Trophoblast cell (in vitro differentiated cells and primary cell): Measurements from ENCODE around the gene POU5F1.

Experiments used
- DNase-seq, 2 donors: peaks; one replicate each; pipeline ENCODE4 v3.0.0-alpha.2; 2016
- H2AFZ ChIP-seq: 2 replicates; pipeline ENCODE4 v1.6.1; 2013; ENCODE audit warnings: low read length, moderate library complexity, mild to moderate bottlenecking; ENCODE audit not compliant: insufficient read depth, poor library complexity
- H2AK5ac ChIP-seq: 2 replicates; pipeline ENCODE4 v1.6.1; 2013; ENCODE audit warnings: mild to moderate bottlenecking, low read length
- H2BK120ac ChIP-seq: 2 replicates; pipeline ENCODE4 v1.6.1; 2013; ENCODE audit warnings: low read length, mild to moderate bottlenecking, moderate library complexity; ENCODE audit not compliant: insufficient read depth, poor library complexity
- H2BK12ac ChIP-seq: 2 replicates; pipeline ENCODE4 v1.6.1; 2013; ENCODE audit warnings: mild to moderate bottlenecking, low read length, moderate library complexity
- H2BK5ac ChIP-seq: 2 replicates; pipeline ENCODE4 v1.6.1; 2013; ENCODE audit warnings: low read length, low read depth, moderate library complexity, mild to moderate bottlenecking; ENCODE audit not compliant: poor library complexity
- H3K14ac ChIP-seq: 2 replicates; pipeline ENCODE4 v1.6.1; 2013; ENCODE audit warnings: mild to moderate bottlenecking, low read length
- H3K18ac ChIP-seq: 2 replicates; pipeline ENCODE4 v1.6.1; 2013; ENCODE audit warnings: mild to moderate bottlenecking, low read length
- H3K23ac ChIP-seq: 2 replicates; pipeline ENCODE4 v1.6.1; 2013; ENCODE audit warnings: low read length
- H3K27ac ChIP-seq: 2 replicates; pipeline ENCODE4 v1.5.1; 2013; ENCODE audit warnings: low read depth, mild to moderate bottlenecking, inconsistent platforms, low read length, moderate library complexity
- H3K27me3 ChIP-seq: 2 replicates; pipeline ENCODE4 v1.6.1; 2013; ENCODE audit warnings: inconsistent platforms, mild to moderate bottlenecking, low read length, moderate library complexity; ENCODE audit not compliant: insufficient read depth
- H3K36me3 ChIP-seq, 2 experiments: 1 replicate in 1 of 2; 2 replicates in 1 of 2; pipeline ENCODE4 v1.6.1; 2013; ENCODE audit warnings: low read length in 2 of 2, mild to moderate bottlenecking in 2 of 2, moderate library complexity in 1 of 2; ENCODE audit not compliant: insufficient read depth in 2 of 2, control insufficient read depth in 1 of 2
- H3K4ac ChIP-seq: 2 replicates; pipeline ENCODE4 v1.6.1; 2013; ENCODE audit warnings: low read depth, mild to moderate bottlenecking, low read length, moderate library complexity
- H3K4me1 ChIP-seq, 2 experiments: 1 replicate in 1 of 2; 2 replicates in 1 of 2; pipeline ENCODE4 v1.6.1; 2013; ENCODE audit warnings: low read length in 2 of 2, mild to moderate bottlenecking in 2 of 2, moderate library complexity in 1 of 2; ENCODE audit not compliant: insufficient read depth in 2 of 2, control insufficient read depth in 1 of 2
- H3K4me2 ChIP-seq: 2 replicates; pipeline ENCODE4 v1.6.1; 2013; ENCODE audit warnings: inconsistent platforms, mild to moderate bottlenecking, low read length, moderate library complexity
- H3K4me3 ChIP-seq: 2 replicates; pipeline ENCODE4 v1.5.1; 2013; ENCODE audit warnings: mild to moderate bottlenecking, low read depth, low read length, inconsistent platforms
- H3K79me1 ChIP-seq: one replicate; pipeline ENCODE4 v1.6.1; 2013; ENCODE audit warnings: low read length
- H3K79me2 ChIP-seq: 2 replicates; pipeline ENCODE4 v1.6.1; 2013; ENCODE audit warnings: low read length, mild to moderate bottlenecking; ENCODE audit not compliant: control insufficient read depth, insufficient read depth, poor library complexity
- H3K9ac ChIP-seq: 2 replicates; pipeline ENCODE4 v1.6.1; 2013; ENCODE audit warnings: mild to moderate bottlenecking, low read length
- H3K9me3 ChIP-seq: 2 replicates; pipeline ENCODE4 v1.6.1; 2013; ENCODE audit warnings: low read depth, mild to moderate bottlenecking, control low read depth, inconsistent platforms, low read length; ENCODE audit not compliant: insufficient read depth
- H4K12ac ChIP-seq: 2 replicates; pipeline ENCODE4 v1.6.1; 2013; ENCODE audit warnings: low read depth, mild to moderate bottlenecking, low read length, moderate library complexity
- H4K8ac ChIP-seq: 2 replicates; pipeline ENCODE4 v1.6.1; 2013; ENCODE audit warnings: low read depth, mild to moderate bottlenecking, low read length, moderate library complexity
- H4K91ac ChIP-seq: one replicate; pipeline ENCODE4 v1.6.1; 2013; ENCODE audit warnings: low read depth, mild to moderate bottlenecking, low read length, moderate library complexity
- WGBS: extraction: QIAGEN DNeasy Blood & Tissue Kit; methylation state at CpG from one replicate; pipeline ENCODE4 v1.1.7; 2013; ENCODE audit warnings: missing lambda C conversion rate; ENCODE audit not compliant: insufficient read length, insufficient coverage; ENCODE audit errors: extremely low coverage; 5-methylcytosine and 5-hydroxymethylcytosine counted together

The POU5F1 gene

DNA sequence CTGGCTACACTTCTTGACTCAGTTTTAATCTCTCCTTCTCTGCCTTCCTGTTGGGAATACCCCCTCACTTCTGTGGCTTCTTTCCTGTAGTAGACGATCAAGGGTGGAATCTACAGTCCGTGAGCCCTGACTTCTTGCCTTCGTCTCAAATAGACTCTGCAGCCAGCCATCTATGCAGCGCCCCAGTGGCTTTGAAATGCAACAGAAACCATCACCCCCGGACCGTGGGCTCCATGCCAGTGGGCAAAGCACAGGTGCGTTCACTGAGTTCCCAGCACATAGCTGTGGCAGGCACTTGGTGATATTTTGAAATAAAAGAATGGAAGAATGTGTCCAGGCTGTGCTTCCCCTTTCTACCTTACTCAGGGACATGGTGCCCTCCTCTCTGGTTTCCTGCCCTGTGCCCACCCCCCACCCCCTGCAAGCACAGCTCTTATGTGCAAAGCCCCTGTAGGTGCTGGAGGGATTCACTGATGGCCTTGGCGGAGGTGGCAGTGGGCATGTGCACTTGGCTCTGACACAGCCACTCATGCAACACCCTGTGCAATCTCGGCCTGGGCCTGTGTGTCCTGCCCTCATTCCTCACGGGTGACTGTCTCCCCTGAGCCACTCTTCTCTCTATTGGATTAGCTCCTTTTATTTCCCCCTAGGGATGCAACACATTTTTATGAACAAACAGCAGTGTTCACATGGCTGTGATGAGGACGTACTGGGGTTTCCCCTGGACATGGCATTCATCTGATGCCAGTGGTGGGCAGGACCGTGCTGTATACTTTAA lies 44.7 kb downstream of the POU5F1 start:
- Histone ChIP-seq H3K4me2 (no peak overlapping the region), H3K18ac (no peak overlapping the region), H2AFZ (no peak overlapping the region), H3K4ac (no peak overlapping the region), H2BK5ac (no peak overlapping the region), H3K9me3 (no peaks in the 10 kb centered on the region), H3K79me1 (no peaks in the 10 kb centered on the region), H2BK12ac (no peak overlapping the region), H3K36me3 (no peaks in the 10 kb centered on the region), H4K91ac (no peak overlapping the region), H3K79me2 (no peaks in the 10 kb centered on the region), H2BK120ac (no peak overlapping the region), H3K9ac (no peak overlapping the region), H3K27me3 (no peaks in the 10 kb centered on the region), H2AK5ac (no peak overlapping the region), H3K14ac (no peak overlapping the region), H3K4me3 (no peak overlapping the region), H4K12ac (no peak overlapping the region), H4K8ac (no peak overlapping the region), H3K23ac (no peak overlapping the region), H3K27ac (no peak overlapping the region), H3K4me1 (peaks cover 0 to 2% of the 10 kb centered on the region in 2 experiments)
- no CpG with 5 or more reads among the region's 12 CpGs for WGBS
- DNase-seq, result peak; percentile 16 to 24

DNA sequence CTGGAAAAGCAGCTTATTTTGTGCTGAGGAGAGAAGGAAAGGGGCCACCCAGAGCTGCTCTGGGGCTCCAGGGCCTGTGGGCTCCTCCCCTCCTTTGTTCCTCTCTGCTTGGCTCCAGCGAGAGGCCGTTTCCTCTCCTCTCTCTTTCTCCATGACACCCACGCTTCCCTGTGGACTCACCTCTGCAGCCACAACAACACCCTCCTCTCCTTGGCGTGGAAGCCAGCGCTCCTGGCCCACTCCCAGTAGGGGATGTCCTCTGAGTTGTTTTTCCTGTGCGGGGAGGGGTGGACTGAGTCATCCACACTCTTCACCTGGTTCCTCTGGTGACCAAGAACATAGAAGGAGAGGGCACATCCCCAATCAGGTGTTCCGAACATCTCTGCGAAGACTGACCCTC lies 45.3 kb downstream of the POU5F1 start:
- H3K79me2 ChIP-seq, result no peaks in the 10 kb centered on the region
- H2BK12ac ChIP-seq, result no peak overlapping the region
- DNase-seq, result no peak
- no peak overlapping the region for H2AFZ ChIP-seq
- H3K4me1 ChIP-seq, result peaks cover 0 to 2% of the 10 kb centered on the region in 2 experiments
- H2BK5ac ChIP-seq, result no peak overlapping the region
- no peaks in the 10 kb centered on the region for H3K27me3 ChIP-seq
- H3K4ac ChIP-seq, result no peak overlapping the region
- H2BK120ac ChIP-seq, result no peak overlapping the region
- H3K9ac ChIP-seq, result no peak overlapping the region
- H3K9me3 ChIP-seq, result no peaks in the 10 kb centered on the region
- H4K12ac ChIP-seq, result no peak overlapping the region
- H3K36me3 ChIP-seq, result no peaks in the 10 kb centered on the region
- no peak overlapping the region for H3K14ac ChIP-seq
- H3K27ac ChIP-seq, result no peak overlapping the region
- no peak overlapping the region for H3K18ac ChIP-seq
- no peak overlapping the region for H2AK5ac ChIP-seq
- no peak overlapping the region for H3K4me2 ChIP-seq
- no peak overlapping the region for H3K23ac ChIP-seq
- H3K4me3 ChIP-seq, result no peak overlapping the region
- no CpG with 5 or more reads among the region's 8 CpGs for WGBS
- no peak overlapping the region for H4K8ac ChIP-seq
- H3K79me1 ChIP-seq, result no peaks in the 10 kb centered on the region
- no peak overlapping the region for H4K91ac ChIP-seq

DNA sequence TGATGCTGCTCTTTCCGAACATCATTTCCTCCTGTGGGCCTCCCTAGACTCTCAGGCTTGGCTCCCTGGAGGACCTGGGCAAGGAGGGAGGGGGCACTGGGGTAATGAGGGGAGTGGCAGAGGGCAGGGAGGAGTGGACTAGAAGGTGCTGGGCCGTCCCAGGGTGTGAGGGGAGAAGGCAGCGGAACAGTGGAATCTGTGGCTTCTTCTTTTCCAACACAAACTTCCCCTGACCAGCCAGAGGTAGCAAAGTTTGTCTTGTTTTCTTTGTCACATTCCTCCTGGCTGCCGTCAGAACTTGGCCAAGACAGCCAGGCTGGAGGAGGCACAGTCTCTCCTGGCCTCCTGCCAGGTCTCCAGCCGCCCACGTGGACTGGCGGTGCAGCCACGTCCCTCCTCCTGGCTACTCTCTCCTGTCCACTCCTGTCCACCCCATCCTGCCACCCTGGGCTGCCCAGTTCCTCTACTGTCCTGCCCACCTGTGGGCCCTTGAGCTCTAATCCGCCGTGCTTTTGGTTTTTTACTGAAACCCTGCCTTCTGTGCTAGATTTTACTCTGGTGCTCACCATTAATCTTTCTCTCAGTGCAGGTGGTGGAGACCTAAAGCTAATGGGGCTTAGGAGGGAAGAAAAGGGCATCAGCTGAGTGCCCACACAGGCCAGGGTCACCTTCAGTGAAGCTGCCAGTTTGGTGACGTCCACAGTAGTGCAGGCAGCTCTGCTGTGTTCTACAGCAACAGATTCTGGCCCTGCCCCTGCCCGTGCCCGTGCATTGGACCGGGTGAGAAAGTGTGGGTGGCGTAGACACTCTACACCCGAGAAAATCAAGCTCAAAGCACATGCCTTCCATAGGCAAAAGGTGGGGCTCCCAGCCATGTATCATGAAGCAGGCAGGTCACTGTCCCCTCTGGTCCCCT lies 47.4 kb downstream of the POU5F1 start:
- no peak overlapping the region for H2AFZ ChIP-seq
- no peak overlapping the region for H2BK120ac ChIP-seq
- H3K27ac ChIP-seq, result no peak overlapping the region
- no peak overlapping the region for H3K18ac ChIP-seq
- peaks cover 0 to 2% of the 10 kb centered on the region in 2 experiments for H3K4me1 ChIP-seq
- H3K9me3 ChIP-seq, result no peaks in the 10 kb centered on the region
- no peaks in the 10 kb centered on the region for H3K36me3 ChIP-seq
- no peak overlapping the region for H3K4ac ChIP-seq
- no peak overlapping the region for H2AK5ac ChIP-seq
- no peak overlapping the region for H2BK12ac ChIP-seq
- H4K12ac ChIP-seq, result no peak overlapping the region
- peak in 1 of 2 donors; percentile 63 for DNase-seq
- no peak overlapping the region for H4K91ac ChIP-seq
- H4K8ac ChIP-seq, result no peak overlapping the region
- H3K4me2 ChIP-seq, result no peak overlapping the region
- H3K4me3 ChIP-seq, result no peak overlapping the region
- no peaks in the 10 kb centered on the region for H3K79me1 ChIP-seq
- H3K14ac ChIP-seq, result no peak overlapping the region
- H3K23ac ChIP-seq, result no peak overlapping the region
- H2BK5ac ChIP-seq, result no peak overlapping the region
- no peak overlapping the region for H3K9ac ChIP-seq
- WGBS, result no CpG with 5 or more reads among the region's 16 CpGs
- no peaks in the 10 kb centered on the region for H3K79me2 ChIP-seq
- H3K27me3 ChIP-seq, result no peaks in the 10 kb centered on the region

GRCh38 chr6:31121131-31121790 lies 49.2 kb downstream of the POU5F1 start:
- Histone ChIP-seq H3K14ac (no peak overlapping the region), H2BK120ac (no peak overlapping the region), H3K79me1 (no peaks in the 10 kb centered on the region), H2AFZ (no peak overlapping the region), H3K27me3 (no peaks in the 10 kb centered on the region), H4K91ac (no peak overlapping the region), H3K9me3 (peaks cover 1% of the 10 kb centered on the region), H3K27ac (no peak overlapping the region), H3K4me3 (no peak overlapping the region), H3K18ac (no peak overlapping the region), H4K12ac (no peak overlapping the region), H2BK12ac (no peak overlapping the region), H3K9ac (no peak overlapping the region), H3K23ac (no peak overlapping the region), H3K4me1 (peaks cover 0 to 2% of the 10 kb centered on the region in 2 experiments), H2AK5ac (no peak overlapping the region), H3K4ac (no peak overlapping the region), H2BK5ac (no peak overlapping the region), H3K79me2 (no peaks in the 10 kb centered on the region), H3K36me3 (no peaks in the 10 kb centered on the region), H4K8ac (no peak overlapping the region), H3K4me2 (no peak overlapping the region)
- DNase-seq, result peak in 1 of 2 donors; percentile 11
- no CpG with 5 or more reads among the region's 12 CpGs for WGBS
